Dedifferentiated amniotic fluid mesenchymal stem cell (primary cell): ENCODE measurements around the gene USP2.
A peak's percentile ranks its signal among the peaks of the same experiment; 100 is the strongest.

Source experiments
- DNase-seq: peaks from one replicate; pipeline ENCODE4 v3.0.0-alpha.2; 2016; ENCODE audit errors: extremely low spot score

The USP2 gene

DNA sequence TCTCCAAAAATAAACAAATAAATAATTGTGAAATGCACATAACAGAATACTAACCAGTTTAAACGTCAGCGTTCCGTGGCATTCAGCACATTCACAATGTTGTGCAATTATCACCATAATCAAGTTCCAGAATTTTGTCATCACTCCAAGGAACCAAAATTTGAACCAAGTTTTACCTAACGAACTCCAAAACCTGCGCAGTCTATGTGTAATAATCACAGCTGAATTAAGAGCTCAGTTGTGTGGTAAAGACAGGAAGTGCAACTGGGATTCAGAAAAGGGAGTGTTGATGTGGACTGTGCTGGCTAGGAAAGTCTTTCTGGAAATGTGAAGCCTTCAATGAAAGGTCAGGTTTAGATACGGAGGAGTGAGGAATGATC is 59.1 kb downstream of the USP2 start:
- DNase-seq, result no peak

DNA sequence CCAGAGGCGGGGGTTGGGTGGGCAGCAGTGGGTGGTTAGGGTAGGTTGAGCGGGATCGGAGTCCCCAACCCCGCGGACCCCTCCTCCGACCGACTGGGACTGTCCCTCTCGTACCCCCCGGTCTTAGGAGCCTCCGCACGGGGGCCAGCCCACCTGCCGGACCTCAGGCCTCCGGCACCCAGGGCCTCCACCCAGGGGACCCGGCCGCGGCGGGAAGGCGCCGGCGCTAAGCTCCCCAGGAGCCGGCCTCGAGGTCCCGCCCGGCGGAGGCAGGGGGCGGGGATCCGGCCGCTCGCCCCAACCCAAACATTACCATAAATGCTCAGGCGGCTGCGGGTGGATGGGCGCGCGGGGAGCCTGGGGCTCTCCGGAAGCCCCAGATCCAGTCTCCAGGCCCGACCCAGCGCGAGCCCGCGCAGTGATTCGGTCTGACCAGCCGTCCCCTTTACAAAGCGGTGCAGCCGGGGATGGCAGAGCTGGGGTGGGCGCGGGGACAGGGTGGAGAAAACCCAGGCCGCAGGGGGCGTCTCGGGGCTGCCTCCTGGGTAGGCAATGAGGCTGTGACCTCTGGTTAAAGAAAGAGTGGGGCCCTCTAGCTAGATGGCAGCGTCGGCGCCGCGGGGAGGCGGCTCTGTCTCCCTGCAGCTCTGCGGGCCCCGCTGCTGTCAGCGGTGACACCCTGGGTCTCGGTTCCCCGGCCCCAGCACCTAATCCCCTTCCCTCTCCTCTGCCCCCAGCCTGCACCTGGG is 60.5 kb downstream of the USP2 start:
- no peak for DNase-seq

DNA sequence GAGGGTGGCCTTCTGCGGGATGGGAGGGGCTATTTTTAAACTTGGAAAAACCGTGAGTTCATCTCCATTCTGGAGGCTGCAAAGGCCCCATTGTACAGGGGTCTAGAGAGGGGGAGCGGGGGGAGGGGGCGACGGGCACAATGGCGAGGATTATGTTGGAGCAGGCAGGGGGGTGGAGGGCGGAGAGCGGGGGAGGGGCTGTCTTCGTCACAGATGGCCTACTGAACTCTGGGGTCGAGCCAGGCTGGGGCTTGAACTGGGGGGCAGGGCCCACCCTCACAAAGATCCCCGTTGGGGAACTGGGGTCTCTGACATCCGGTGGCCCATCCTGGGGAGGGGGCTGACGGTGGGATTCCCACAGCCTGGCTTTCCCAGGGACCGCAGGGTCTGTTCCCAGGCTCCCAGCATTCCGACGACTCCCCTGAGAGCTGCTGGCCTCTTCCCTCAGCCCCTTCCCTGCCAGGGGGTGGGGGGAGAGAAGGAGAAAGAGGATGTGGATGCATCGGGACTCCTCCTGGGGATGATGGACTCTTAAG is 61.2 kb downstream of the USP2 start:
- DNase-seq, result no peak

DNA sequence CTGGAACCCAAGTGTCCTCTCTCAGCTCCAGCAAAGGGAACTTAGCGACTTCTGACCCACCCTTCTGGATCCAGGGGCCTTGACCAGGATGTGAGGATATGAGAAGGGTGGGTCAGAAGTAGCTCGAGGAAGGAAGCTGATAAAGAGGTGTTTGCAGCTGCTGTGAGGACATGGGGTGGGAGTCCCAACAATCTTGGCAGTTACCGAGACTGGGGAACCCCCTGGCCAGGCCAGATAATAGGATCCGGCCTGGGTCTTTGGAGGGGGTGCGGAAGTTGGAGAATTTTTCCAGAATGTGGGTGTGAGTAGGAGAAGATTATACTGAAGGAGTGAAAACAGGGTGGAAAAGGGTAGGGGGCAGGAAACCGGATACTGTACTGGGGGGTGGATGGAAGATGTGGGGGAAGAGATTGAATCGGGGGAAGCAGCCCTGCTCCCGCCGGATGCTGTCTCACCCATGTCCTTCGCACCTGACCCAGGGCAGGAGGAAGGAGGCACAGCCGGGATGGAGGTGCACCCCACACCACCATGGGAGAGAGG is 61.7 kb downstream of the USP2 start:
- no peak for DNase-seq

DNA sequence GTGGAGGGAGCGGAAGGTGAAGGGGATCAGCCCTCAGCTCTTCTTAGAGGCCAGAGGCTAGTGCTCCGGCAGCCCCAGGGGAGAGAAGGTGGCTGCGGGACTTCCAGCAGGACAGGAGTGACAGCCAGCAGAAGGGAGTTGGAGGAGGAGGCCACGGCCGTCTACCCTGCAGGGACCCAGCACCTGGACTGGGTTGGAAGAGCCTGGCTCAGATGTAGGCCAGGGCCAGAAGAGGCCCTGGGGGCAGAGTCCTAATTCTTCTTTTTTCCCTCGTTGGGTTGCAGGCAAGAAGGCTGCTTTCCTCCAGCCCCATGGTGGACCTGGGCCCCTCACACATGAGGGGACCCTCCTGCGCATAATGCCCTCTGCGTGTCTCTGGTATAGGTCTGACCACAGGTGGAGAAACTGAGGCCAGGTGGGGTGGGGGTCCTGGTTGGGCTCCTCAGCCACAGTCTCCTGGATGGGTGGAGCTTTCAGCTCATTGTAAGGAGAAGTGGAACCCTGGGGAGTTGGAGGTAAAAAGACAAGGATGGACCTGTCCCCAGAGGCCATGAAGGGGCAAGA is 62.3 kb downstream of the USP2 start:
- DNase-seq, result no peak

DNA sequence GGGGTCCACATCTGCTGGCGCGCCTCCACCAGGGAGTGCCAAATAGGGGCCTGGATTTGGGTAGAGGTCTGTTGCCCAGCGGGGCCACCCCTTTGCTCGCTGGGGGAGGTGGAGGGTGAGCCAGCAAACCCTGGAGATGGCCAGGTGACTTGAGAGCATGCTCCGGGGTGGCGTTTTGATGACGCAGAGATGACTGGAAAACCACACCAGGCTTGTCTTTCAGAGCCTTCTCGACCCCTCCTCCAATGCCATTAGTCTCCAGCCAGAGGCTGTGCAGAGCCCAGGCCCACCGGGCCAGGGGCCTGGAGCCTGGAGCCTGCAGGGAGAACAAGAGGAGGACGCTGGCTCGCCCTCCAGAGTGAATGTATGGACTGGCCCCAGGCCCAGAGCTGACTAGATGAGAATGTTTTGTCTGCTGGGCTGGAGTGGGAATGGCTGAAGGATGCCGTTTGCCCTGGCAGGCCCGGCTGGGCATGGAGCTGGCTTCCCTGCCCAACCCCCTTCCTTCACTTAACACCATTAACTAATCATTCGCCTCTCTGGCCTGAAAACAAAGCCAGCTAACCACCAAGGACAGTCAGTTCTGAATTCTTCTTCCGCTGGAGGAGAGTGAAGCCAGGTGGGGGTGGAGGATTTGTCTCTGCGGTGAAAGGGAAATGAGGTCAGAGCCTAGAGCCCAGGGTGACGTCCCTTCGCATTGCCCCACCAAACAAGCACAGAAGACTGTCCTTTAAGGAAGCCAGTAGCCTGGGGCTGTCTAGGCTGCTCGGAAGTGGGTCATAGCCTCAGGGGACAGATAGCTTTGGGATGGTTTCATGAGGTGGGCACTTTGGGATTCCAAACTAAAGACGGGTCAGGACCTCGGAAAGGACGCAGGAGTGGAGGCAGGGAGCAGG is 63.0 kb downstream of the USP2 start:
- no peak for DNase-seq

DNA sequence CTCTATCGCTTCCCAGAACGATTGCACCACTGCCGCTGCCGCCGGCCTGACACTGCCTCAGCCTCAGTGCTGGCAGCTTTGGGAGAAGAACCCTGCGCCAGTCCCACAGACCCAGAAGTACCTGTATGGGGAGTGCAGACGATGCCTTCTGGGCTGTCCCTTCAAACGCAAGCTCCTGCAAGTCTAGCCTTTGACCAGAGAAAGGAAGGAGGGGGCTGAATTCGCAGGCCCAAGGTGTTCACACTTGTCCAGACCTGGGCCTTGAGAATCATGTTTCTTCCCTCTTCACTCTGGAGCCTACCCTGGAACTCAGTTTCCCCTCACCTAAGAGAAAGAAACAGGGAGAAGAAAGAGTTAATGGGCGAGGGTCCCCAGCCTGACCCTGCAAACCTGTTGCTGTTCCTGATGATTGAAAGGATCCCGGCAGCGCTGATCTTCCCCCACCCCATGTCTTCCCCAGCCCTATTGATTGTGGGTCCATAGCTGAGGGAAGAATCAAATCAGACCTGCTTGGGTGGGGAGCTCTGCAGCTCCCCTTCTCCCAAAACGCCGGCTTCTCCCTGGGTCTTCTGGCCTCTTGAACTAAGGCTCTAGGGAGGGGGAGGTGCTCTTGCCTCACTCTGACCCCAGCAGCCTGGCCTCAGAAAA is 63.8 kb downstream of the USP2 start:
- no peak for DNase-seq

DNA sequence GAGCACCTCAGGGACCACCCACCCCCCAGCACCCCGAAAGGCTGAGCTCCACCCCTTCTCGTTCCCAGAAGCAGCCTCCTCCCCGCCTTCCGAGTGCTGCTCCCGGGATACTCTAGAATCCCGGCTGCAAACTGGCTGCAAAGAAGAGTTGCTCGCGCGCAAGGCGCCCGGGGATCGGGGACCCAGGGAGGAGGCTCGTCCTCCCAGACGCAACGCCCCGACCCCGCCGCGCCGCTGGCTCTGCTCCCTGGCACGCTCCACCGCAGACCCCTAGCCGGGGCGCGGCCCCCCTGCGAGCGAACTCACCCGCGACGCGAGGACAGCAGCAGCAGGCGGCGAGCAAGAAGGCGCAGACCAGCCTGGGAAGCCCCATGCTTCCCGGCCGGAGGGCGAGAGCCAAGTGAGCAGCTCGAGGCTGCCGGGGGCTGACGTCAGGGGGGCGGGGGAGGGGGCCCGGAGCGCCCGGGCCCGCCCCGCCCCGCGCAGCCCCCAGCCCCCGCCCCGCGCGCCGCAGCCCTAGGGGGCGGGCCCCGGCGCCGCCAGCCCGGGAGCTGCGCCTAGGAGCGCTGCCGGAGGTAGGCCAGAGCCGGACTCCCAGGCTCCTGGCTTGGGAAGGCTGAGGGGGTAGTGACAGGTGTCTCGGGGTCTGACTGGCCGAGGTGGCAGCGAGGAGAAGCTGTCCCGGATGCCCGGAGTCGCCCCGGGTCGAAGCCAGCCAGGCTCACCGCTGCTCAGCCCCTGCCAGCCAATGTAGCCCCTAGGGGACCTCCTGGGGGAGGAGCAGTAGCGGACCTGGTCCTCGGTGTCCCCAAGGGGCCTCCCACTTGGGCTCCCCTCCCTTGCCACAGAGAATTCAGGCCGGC is 64.5 kb downstream of the USP2 start, which contains the start of gene MCAM:
Gene MCAM (minus strand): TSS at position 402 of the 863 bp plus-strand sequence. CDS start 29 bp downstream, at position 373.
- DNase-seq, result no peak

DNA sequence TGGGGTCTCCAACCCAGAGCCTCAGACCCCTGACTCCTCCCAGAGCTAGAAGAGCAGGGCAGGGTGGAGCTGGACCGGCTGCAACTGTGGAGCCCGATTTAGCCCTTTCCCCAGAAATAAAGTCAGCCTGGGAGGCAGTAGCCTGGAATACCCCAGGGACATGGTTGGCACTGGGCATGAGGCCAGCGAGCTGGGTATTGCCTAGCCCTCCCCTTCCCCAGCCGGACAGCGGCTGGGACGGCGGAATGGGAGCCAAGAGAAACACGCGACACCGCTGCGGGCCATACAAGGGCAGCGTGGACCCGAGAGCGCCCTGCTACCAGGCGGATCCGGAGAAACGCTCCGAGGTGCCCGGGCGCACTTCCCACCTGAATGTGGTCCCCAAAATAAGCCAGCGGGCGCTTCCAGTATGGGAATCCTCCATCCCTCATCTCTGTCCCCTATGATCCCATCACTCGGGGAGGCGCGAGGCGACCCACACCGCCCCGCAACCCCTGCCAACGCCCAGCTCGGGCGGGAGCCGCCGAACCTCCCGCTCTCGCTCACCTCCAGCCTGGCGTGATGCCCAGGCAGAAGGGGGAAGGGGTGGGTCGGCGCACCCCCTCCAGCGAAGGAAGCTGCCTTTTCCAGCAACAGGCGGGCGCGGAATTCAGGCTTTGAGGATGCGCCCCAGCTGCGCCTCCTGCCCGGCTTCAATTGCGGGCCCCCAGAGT is 65.3 kb downstream of the USP2 start:
- no peak for DNase-seq

DNA sequence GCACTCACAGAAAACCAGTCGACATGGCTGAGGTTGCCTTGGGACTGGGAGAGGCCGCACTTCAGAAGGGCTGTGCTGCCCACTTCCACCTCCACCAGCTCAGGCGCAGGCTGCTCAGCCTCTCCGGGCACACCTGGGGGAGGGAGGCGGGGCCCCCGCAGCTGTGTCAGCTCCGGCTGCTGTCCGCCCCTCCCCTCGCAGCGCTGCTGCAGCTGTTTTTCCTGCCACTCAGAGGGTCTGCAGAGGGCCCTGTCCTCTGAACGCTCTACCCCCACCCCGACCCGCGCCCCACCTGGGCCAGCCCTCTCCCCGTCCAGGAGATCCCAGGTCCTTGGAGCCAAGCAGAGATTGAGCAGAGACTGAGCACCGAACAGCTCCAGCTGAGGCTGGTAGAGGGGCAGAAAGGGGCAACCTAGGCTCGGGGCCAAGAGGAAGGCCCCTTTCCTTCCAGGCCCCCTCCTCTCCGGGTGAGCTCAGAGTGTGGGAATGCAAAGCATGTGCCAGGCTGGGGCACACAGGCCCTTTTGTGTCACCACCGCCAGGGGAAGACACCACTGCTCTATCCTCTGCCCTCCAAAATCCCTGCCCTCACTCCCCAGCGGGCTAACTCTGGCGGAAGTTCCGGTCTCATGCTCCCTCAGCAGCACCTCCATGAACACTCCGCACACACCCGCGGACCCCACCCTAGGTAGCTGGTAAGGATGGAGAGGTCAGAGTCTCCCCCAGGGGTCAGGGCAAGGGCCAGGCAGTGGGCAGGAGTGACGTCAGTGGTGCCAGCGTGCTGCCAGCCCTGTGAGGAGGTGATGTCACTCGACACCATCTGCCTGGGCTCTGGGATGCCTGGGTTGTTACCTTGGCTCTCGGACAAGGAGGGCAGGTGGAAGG is 66.1 kb downstream of the USP2 start:
- no peak for DNase-seq

DNA sequence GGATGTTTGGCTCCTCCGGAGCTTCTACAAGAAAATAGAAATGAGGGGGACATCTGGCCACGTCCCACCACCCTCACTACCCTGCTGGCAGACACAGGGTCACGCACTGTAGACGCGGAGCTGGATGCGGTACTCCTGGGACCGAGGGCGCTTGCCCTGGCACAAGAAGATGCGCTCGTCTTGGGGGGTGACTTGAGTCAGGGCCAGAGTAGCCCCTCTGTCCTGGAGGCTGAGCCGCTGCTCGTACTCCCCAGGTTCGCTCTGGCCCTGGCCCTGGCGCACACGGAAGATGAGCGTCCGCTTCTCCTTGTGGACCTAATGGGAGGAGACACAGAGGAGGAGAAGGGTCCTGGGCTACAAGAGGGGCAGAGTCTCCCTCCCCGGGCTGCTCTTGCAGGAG is 66.8 kb downstream of the USP2 start:
- DNase-seq, result no peak

DNA sequence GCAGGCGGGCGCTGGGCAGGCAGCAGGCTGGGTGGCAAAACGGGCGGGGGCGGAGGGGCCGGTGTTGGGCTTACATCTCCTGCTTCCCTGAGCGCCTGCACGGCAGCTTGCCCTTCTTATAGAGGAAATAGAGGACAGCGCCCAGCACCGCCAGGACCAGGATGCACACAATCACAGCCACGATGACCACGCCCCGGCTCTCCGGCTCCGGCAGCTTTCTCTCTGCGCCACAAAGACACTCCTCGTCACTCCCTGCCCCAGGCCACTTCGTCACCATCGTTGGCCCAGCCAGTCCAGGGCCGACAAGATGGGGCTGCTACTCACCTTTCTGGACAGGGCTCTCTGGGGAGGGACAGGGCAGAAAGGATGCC is 70.8 kb downstream of the USP2 start:
- DNase-seq, result no peak

DNA sequence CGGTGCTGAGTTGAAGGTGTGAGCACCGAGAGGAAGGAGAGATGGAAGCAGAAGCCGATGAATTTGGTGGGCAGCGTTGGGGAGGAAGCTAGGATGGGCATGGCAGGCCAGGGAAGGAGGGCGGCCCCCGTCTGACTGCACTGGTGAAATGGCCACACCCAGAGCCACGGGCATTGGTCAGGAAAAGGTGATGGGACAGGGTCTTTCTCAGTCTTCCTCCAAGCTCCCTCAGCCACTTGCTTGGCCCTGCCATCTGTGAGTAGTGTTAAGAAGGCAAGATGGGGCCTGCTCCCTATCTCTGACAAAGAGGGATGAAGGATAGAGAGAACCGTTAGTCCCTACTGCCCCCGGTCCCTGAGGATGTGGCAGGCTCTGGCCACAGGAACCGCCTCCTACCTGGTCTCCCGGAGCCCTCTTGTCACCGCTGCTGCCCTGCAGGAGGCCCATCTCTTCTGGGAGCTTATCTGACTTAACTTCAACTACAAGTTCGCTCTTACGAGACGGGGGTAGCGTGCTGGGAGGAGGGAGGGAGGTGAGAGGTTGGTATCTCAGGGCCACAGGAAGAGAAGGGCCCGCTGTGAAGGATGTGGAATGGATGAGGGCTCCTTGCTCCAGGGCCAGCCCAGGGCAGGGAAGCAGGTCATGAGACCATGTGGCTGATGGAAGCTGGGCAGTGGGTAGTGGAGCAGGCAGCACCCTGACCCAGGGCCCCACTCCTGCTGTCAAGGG is 71.4 kb downstream of the USP2 start:
- DNase-seq, result no peak

DNA sequence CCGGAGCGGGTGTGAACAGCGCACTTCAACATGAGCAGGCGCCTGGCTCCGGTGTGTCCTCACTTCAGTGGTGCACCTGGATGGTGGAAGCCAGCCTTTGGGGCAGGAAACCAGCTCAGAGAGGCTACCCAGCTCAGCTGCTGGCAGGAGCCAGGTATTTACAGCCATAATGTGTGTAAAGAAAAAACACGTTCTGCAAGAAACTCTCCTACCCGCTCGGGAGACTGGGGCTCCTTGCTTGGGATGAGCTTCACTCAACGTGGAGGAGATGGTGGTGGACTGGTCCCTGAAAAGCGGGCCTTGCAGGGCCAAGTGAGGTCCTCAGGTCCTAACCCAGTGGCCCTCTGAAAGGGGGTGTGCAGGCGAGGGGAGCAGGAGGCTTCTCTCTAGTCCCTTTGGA is 72.1 kb downstream of the USP2 start:
- no peak for DNase-seq

DNA sequence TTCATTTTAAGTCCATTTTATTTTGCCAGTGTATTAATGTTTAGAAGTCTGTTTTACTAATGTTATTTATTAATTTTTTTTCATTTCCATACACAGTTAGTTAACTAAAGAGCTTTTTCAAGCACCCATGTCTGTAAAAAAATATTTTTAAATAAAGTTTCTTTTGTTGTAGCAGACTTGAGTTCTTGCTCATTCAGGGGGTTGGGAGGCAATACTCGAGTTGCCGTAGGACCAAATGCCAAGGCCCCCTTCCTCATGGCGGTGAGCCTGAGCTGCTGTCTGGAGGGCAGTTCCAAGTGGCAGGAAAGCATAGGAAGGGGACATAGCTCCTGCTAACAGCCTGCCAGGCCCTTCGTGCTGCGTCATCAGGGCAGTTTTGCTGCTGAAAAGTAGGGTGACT is 73.5 kb downstream of the USP2 start:
- DNase-seq, result no peak

DNA sequence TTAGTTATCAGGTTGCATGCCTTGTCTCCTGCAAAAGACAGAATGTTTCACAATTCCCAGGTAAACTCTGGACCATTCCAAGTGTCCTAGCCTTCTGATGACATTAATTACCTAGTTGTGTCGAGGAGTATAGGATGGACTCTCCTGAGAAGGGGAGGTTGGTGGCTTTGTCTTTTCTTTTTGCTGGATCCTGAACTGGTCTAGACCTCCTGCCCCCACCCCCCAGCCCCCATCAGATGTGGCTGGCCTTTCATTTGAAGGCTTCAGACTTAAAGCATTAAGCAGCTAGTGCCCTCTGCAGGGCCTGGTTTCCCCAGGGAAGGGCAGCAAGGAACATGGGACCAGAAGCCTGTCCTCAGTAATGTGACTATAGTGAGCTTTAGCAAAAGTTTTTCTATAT is 74.3 kb downstream of the USP2 start:
- no peak for DNase-seq

DNA sequence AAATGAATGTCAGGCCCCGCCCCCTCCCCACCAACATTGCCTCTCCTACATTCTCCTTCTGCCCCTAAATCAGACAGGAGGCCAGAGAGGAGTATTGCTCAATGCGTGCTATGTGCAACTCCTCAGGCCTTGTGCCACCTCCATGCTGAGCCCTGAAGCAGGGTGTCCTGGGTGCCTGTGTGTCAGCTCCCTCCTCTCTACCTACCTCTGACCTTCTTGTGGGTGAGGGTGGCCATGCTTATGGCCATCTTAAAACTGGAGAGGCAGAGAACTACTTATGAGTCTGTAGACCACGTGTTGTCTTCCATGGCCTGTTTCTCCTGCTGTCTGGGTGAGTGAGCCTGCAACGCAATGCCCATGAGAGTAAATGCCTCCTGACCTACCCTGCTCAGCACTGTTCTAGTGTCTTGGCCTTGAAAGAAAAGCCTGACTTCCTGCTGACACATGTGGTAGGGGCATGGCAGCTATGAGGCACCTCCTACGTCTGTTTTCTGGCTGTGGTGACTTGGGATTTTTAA is 75.1 kb downstream of the USP2 start:
- DNase-seq, result peak; percentile 22
